Activated CD8-positive, alpha-beta memory T cell treated with anti-CD3 and anti-CD28 coated beads, Interleukin-2, amount 50 U/mL, for 24 hours (primary cell): ENCODE measurements around the gene EIF2B5.
"Not testable (repeated sequence)": the region's sequence is repeated elsewhere in the genome, so short reads cannot be mapped to it uniquely, and the experiment has no call there.

Experiments
- DNase-seq: peaks from one replicate; pipeline ENCODE4 v3.0.0-alpha.2; 2020; ENCODE audit errors: extremely low read depth

The EIF2B5 gene

GRCh38 chr3:184135149-184135910, at the start of gene EIF2B5:
EIF2B5 (plus strand) TSS chr3:184135358; CDS start chr3:184135386, 28 bp downstream.
- peak; percentile 77 for DNase-seq

GRCh38 chr3:184085389-184085852, 49.7 kb upstream of the EIF2B5 start:
- no peak for DNase-seq

GRCh38 chr3:184092199-184092598, 43.0 kb upstream of the EIF2B5 start:
- DNase-seq, result no peak

GRCh38 chr3:184096811-184097383, 38.3 kb upstream of the EIF2B5 start, which contains the start of gene HTR3E:
HTR3E (plus strand) TSS chr3:184097064; CDS start chr3:184097530, 466 bp downstream.
- DNase-seq, result no peak

- DNase-seq, result no peak
These were observed 37.6 kb upstream of the EIF2B5 start for GRCh38 chr3:184097556-184097955.

GRCh38 chr3:184099806-184100686, 35.1 kb upstream of the EIF2B5 start:
- no peak for DNase-seq

- DNase-seq, result no peak
These were observed 24.8 kb upstream of the EIF2B5 start for GRCh38 chr3:184110316-184110725.

- no peak for DNase-seq
These were observed 19.1 kb upstream of the EIF2B5 start for GRCh38 chr3:184116017-184116416.

GRCh38 chr3:184117636-184118035, 17.5 kb upstream of the EIF2B5 start:
- no peak for DNase-seq

GRCh38 chr3:184121031-184121430, 14.1 kb upstream of the EIF2B5 start:
- DNase-seq, result not testable (repeated sequence)

GRCh38 chr3:184126006-184126405, 9.2 kb upstream of the EIF2B5 start:
- DNase-seq, result no peak

- no peak for DNase-seq
These were observed 6.1 kb upstream of the EIF2B5 start for GRCh38 chr3:184129012-184129411.

GRCh38 chr3:184132945-184133344, 2.2 kb upstream of the EIF2B5 start:
- DNase-seq, result no peak

- DNase-seq, result no peak
These were observed 1.1 kb upstream of the EIF2B5 start for GRCh38 chr3:184133840-184134745.

- no peak for DNase-seq
These were observed 411 bp upstream of the EIF2B5 start for GRCh38 chr3:184134746-184135148.

GRCh38 chr3:184135911-184136260, 728 bp downstream of the EIF2B5 start:
- no peak for DNase-seq

GRCh38 chr3:184140436-184140835, 5.3 kb downstream of the EIF2B5 start:
- no peak for DNase-seq

- DNase-seq, result no peak
These were observed 7.0 kb downstream of the EIF2B5 start for GRCh38 chr3:184142199-184142598.

GRCh38 chr3:184143327-184143726, 8.2 kb downstream of the EIF2B5 start:
- DNase-seq, result no peak

- DNase-seq, result no peak
These were observed 9.3 kb downstream of the EIF2B5 start for GRCh38 chr3:184144505-184144904.

- DNase-seq, result no peak
These were observed 10.0 kb downstream of the EIF2B5 start for GRCh38 chr3:184145111-184145524.
